T47D (cell line): Measurements from ENCODE around the gene NTMT1.

Experiments used
- DNase-seq, 2 experiments: peaks; one replicate each; pipeline versions ENCODE4 v3.0.0 to v3.0.0-alpha.2; 2011 to 2012; ENCODE audit warnings: low read depth in 1 of 2, low spot score in 1 of 2
- JUND ChIP-seq: IDR thresholded peaks from 2 replicates; pipeline ENCODE4 v1.6.1; 2012; ENCODE audit warnings: low read depth
- in situ Hi-C: cut with HindIII; loops from 2 replicates; pipeline ENCODE4 v1.10.0; 2016; ENCODE audit warnings: low sequenced_read_pairs, low pct_unique_long_range_greater_than_20kb

The NTMT1 gene

DNA sequence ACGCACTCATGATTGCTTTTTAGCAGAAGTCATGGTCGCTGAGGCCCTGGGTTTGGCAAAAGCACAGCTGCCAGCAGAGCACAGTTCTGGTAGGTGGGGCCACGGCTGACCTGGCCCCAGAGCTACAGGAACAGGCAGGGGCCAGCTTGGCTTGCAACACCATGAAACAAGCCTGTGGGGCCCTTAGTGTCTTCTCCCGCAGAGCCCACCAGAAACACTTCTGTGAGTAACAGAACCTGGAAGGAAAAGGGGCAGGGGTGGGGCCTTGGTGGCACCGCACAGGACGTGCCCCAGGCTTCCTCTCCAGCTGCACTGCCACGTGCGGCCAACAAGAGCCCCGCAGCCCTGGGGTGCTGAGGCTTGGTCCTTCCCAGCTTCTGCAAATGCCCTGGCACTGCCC is 11.1 kb downstream of the NTMT1 start:
- in situ Hi-C loops, result no loop called here
- no peak for DNase-seq
- no peak for TF ChIP-seq JUND

GRCh38 chr9:129637673-129638439 is 11.9 kb downstream of the NTMT1 start:
- DNase-seq, result no peak
- no peak for TF ChIP-seq JUND
- in situ Hi-C loops, result no loop called here

- in situ Hi-C loops, result no loop called here
- TF ChIP-seq JUND, result no peak
These were observed 13.2 kb downstream of the NTMT1 start for GRCh38 chr9:129639034-129639630.

DNA sequence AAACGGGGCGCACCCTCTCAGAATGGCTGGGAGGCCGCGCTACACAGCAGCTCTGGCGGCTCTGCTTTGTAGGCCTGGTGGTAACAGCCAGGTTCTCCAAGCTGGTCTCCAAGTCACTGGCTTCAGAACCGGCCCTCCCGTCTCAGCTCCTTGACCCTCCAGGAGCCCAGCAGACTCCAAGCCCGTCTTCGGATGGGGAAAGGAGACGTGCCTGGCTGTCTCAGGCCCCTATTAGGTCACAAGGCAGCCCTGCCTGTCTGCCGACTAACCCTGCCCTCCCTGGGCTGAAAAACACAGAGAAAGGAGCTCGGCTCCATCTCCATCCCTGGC is 13.8 kb downstream of the NTMT1 start:
- no peak for TF ChIP-seq JUND
- DNase-seq, result no peak
- in situ Hi-C loops, result no loop called here

More at GRCh38 chr9:129639034-129639630, 13.2 kb downstream of the NTMT1 start:
- DNase-seq, result no peak

DNA sequence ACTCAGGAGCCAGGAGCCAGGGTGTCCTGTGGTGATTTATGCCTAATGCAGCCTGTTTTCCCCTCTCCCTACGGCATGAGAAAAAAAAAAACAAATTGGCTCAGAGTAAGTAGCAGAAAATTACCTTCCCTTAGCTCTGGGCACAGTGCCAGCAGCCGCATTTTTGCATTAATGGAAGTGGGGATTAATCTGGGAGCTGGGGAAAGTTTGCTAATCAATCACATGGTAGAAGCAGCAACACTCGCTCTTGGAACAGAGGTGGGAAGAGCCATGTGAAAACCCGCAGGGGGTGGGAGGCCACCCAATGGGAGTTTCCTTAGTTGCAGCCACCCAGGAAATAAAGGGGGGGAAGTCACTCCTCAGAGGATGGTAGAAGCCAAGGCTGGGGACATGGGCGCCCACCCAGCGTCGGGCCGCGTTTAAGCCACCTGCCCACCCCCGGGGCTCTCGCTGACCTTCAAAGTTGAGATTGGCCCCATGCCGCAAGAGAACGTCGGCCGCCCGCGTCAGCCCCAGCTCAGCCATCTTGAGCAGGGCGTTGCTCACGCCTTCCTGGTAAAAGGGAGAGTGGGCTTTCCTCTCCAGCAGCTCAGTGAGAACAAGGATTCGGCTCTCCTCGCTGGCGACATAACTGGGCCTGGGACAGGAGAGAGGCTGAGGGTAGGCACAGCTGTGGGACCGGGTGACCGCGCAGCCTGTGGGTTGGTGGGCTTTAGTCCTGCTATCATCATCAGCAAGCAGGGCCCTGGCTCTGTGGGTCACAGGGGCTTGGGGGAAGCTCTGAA is 14.3 kb downstream of the NTMT1 start:
- in situ Hi-C loops, result no loop called here
- TF ChIP-seq JUND, result no peak
- no peak for DNase-seq

DNA sequence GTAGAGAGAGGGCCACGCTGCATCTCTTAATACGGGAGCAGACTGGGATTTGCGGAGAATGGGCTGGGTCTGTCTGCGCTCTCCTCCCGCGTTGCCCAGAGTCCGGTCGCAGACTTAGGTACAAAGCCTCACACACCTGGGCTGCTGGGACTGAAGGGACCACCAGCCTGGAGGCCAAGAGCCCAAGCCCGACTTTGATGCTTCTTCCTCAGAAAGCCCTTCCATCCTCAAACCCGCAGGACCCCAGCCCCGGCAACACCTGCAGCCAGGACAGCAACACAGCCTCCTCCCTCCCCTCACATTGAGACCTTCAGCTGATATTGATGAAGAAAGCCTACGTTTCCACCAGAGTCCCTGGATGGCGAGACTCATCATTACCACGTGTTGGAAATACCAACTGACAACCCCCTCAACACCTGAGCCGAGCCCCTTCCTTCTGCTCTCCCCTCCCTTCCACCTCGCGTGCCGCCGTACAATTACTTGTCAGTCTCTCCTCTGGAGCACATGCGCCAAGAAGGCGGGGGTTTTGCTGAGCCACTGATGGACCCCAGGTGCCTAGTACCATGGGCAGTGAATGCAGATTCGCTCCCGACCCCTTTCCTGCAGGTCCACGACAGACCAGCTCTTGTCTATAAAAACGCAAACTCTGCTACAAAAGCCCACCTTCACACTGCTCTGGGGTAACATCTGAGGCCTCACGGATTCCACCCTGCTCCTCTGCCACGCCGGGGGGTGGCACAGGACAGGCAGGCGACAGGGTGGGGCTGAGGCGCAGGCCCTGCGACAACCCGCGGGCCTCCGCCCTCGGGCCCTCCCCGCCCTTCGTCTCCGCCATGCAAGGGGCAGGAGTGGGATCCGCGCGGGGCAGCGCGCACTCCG is 15.1 kb downstream of the NTMT1 start:
- no peak for TF ChIP-seq JUND
- DNase-seq, result no peak
- in situ Hi-C loops, result no loop called here

- peak; percentile 98 to 100 for DNase-seq
- in situ Hi-C loops, result no loop called here
- TF ChIP-seq JUND, result no peak
These were observed 16.0 kb downstream of the NTMT1 start, which contains the start of gene ASB6 for GRCh38 chr9:129641750-129642585. TSS of gene ASB6 (minus strand) at chr9:129642151. CDS start at chr9:129641999, 152 bp downstream.

DNA sequence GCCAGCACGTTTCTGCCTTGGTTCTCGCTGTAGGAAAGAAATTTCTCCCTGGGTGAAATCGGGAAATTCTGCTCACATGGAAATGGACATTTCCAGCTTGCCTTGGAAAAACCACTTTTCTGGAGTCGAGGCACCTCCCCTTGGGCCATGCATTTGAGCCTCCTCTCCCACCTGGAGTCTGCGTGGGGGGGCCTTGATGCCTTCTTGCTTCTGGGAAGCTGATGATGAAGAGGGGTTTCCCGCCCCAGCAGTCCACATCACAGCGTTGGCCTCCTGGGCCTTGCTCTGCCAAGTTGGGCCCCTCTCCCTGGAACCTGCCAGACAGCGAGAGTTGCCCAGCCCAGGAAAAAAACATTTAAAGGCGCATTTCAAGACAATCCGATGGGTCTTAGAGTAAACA is 17.7 kb downstream of the NTMT1 start:
- no peak for TF ChIP-seq JUND
- in situ Hi-C loops, result no loop called here
- DNase-seq, result no peak

GRCh38 chr9:129644365-129644764 is 18.4 kb downstream of the NTMT1 start:
- in situ Hi-C loops, result no loop called here
- TF ChIP-seq JUND, result no peak
- no peak for DNase-seq

- in situ Hi-C loops, result no loop called here
- DNase-seq, result no peak
- TF ChIP-seq JUND, result no peak
These were observed 18.9 kb downstream of the NTMT1 start for GRCh38 chr9:129644902-129645301.

GRCh38 chr9:129646252-129646651 is 20.3 kb downstream of the NTMT1 start:
- in situ Hi-C loops, result no loop called here
- no peak for TF ChIP-seq JUND
- no peak for DNase-seq
